ENCODE data around the gene KIF13A.
"Not testable (repeated sequence)": the region's sequence is repeated elsewhere in the genome, so short reads cannot be mapped to it uniquely, and the experiment has no call there.

- TF ChIP-seq, protein P1, sequence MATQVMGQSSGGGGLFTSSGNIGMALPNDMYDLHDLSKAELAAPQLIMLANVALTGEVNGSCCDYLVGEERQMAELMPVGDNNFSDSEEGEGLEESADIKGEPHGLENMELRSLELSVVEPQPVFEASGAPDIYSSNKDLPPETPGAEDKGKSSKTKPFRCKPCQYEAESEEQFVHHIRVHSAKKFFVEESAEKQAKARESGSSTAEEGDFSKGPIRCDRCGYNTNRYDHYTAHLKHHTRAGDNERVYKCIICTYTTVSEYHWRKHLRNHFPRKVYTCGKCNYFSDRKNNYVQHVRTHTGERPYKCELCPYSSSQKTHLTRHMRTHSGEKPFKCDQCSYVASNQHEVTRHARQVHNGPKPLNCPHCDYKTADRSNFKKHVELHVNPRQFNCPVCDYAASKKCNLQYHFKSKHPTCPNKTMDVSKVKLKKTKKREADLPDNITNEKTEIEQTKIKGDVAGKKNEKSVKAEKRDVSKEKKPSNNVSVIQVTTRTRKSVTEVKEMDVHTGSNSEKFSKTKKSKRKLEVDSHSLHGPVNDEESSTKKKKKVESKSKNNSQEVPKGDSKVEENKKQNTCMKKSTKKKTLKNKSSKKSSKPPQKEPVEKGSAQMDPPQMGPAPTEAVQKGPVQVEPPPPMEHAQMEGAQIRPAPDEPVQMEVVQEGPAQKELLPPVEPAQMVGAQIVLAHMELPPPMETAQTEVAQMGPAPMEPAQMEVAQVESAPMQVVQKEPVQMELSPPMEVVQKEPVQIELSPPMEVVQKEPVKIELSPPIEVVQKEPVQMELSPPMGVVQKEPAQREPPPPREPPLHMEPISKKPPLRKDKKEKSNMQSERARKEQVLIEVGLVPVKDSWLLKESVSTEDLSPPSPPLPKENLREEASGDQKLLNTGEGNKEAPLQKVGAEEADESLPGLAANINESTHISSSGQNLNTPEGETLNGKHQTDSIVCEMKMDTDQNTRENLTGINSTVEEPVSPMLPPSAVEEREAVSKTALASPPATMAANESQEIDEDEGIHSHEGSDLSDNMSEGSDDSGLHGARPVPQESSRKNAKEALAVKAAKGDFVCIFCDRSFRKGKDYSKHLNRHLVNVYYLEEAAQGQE (IDR thresholded peaks at IDR 0.05; ENCODE audit: insufficient read depth in 1 of 2, low read depth in 2 of 2, low read length in 1 of 2), result not testable (repeated sequence)
- TF ChIP-seq CTCF (IDR thresholded peaks at IDR 0.05); SIN3A (IDR thresholded peaks at IDR 0.05; ENCODE audit: borderline replicate concordance, insufficient read depth, low read depth, low read length); POLR2AphosphoS5 (IDR thresholded peaks at IDR 0.05; ENCODE audit: low read depth, low read length): not testable (repeated sequence)
Observed at GRCh38 chr6:18010540-18010939, 23.1 kb upstream of the KIF13A start.

Data from Panc1 (cell line).